GM18867 (cell line): ENCODE measurements around the gene MYH6.
"Not testable (repeated sequence)": the region's sequence is repeated elsewhere in the genome, so short reads cannot be mapped to it uniquely, and the experiment has no call there.

Source experiments
- ATAC-seq: cut with Tn5 transposase; IDR thresholded peaks from one replicate; pipeline ENCODE4 v1.9.1; 2021; ENCODE audit warnings: mild to moderate bottlenecking, moderate library complexity; ENCODE audit not compliant: unreplicated experiment

MYH6 gene

DNA sequence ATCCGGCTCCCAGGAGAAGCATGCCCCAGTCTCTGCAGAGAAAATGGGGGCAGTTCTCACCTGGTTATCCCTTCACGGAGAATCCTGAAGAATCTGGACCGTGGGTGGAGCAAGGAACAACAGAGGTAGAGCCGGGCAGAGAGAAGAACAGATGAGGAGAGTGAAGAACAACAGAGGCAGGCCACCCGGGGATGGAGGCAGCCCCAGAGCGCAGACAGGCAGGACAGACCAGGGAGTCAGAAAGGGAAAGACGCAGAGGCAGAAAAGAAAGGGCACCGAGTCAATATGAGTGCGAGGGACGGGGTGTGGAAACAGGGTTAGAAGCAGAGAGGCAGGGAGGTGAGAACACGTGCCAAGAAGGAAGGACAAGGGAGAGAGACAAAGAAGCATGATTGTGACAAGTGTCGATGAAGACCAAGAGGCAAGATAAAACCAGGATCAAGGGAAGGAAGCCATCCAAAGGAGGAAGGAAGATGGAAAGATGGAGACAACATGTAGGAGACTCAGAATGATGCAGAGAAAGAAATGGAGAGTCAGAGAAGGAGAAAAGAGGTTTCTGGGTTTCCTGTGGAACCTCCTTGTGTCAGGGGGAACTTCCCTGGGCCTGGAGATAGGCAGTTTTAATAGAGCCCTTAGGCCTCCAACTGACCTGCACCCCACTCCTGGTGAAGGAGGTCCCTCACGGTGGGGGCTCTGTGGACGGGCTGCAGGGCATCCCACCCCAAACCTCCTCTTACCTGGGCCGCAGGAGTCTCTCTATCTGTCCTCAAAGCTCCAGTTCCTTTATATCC is at the start of gene MYH6:
MYH6 (minus strand) TSS at position 758 of the 791 bp plus-strand sequence. CDS start 1,050 bp downstream, outside the sequence.
- ATAC-seq: no peak

DNA sequence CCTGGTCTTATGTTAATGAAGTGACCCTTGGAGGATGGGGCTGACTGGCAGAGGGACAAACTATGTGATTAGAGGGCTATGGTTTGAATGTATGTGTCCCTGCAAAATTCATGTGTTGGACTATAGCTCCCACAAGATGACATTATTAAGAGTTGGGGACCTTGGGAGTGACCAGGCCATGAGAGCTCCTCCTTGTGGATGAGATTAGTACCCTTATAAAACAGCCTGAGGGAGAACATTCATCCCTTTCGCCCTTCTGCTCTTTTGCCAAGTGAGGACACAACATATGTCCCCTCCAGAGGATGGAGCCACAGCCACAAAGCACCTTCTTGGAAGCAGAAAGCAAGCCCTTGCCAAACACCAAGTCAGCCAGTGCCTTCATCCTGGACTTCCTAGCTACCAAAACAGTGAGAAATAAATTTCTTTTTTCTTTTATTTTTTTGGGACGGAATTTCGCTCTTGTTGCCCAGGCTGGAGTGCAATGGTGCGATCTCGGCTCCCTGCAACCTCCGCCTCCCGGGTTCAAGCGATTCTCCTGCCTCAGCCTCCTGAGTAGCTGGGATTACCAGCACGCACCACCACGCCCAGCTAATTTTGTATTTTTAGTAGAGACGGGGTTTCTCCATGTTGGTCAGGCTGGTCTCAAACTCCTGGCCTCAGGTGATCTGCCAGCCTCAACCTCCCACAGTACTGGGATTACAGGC is 49.0 kb upstream of the MYH6 start:
- ATAC-seq: not testable (repeated sequence)

DNA sequence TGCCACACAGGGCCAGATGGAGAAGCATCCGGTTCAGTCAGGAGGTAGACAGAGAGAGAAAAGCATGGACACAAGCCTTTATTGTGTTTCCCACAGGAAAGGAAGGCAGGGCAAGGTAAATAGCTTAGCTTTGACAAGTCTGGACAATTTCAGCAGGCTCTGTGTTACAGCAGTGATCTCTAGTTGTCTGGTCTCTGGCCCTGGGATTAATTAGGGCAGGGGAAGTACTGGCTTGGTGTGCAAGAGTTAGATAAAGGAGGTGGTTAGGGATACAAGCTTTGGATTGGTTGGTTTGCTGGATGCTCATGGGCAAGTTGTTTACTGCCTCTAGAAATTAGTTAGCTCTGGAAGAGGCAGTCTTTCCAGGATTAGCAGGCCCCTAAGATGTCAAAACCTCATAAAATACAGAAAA is 46.4 kb upstream of the MYH6 start:
- ATAC-seq: no peak

DNA sequence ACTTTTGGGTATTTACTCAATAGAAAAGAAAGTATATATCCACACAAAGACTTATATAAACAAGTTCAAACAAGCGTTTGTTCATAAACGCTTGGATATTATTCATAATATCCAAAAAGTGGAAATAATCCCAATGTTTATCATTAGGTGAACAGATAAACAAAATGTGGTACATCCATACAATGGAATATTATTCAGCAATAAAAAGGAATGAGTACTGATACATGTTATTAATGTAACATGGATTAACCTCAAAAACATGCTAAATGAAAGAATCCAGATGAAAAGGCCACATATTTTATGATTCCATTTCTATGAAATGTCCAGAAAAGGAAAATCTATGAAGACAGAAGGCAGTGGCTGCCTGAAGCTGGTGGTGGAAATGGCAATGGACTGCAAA is 44.2 kb upstream of the MYH6 start:
- ATAC-seq: no peak

DNA sequence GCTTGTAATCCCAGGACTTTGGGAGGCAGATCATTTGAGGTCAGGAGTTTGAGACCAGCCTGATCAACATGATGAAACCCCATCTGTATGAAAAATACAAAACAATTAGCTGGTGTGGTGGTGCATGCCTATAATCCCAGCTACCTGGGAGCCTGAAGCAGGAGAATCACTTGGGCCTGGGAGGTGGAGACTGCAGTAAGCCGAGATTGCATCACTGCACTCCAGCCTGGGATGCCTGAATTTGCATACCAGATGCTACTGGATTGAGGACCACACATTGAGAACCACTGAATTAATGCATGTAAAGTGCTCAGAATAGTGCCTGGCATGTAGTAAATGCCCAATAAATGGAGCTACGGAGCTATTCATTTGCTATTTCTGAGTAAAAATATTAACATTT is 42.3 kb upstream of the MYH6 start:
- no peak for ATAC-seq

DNA sequence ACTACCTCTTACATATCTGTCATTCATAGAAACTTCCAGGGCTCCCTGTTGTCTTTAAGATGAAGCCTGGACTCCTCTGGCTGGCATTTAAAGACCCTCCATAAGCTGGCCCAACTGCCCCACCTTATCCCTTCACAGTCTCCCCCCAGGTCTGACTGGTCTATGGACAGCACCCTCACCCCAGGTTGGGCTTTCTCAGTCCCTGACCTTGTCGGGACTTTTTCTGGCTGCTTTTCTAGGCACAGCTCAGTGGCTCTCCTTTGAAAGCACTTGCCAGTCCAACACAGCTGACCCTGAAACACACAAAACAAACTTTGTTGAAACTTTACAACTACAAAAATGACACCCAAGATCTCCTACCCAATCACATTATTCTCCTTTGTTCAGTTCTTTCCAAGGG is 41.2 kb upstream of the MYH6 start:
- no peak for ATAC-seq

DNA sequence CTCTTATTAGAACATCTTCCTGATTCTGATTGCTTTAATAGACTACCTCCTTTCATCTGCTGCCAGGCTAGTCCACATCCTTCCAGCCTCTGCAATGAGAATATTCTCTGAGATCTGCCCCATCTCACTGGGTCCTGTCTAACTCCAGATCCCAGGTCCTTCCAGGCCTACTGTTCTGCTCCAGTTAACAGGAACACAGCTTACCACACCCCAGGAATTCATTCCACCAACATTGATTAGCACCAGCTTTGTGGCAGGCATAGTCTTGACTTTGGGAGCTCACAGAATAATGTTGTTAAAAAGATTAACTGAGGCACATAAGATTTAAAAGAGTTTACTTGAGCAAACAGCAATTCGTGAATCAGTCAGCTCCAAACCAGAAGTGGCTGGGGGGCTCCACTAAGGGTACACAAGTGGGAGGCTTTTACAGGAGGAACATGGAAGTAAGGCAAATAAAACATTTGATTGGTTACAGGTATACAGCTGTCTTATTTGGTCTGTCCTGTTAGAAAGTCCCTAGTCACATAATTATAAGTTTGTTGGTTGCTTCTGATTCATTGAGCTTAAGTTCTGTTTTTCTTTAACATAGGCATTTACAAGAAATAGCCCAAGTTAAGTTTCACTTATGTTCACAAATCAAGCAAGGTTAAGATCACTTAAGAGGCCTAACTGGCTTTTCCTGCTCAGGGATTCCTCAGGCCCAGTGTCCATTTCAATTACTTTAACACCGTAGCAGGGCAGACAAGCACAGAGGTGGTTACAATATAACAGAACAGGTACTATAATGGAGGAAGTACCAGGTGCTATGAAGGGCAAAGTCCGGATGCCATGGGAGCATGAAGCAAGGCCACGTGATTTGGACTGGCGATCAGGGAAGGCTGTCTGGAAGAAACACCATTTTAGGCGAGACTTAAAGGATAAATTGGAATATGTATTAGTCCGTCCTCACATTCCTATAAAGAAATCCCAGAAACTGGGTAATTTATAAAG is 39.6 kb upstream of the MYH6 start:
- ATAC-seq: no peak

DNA sequence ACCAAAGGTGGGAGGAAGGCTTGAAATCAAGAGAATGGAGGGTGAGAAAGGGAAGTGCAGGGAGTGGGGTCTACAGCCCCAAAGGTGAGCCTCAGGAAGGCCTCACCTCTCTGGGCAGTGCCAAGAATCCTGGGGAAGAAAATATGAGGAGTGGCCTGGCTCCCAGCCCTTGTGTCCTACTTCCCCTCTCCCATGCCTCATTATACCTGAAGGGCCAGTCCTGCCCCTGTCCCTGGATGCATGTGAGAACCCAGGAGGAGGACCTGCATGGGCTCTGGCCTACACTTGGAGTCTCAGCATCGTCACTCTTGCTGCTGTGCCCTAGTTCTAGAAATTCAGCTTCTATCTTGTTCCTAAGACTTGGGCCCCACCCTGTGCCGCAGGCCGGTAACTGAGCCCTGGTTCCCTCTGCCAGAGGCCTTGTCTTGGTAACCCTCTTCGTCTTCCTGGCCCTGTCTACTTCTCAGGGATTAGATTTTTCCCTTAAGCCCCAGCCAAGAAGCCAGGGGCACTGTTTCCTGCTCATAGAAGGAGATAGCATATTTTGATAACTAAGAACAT is 38.3 kb upstream of the MYH6 start:
- no peak for ATAC-seq

DNA sequence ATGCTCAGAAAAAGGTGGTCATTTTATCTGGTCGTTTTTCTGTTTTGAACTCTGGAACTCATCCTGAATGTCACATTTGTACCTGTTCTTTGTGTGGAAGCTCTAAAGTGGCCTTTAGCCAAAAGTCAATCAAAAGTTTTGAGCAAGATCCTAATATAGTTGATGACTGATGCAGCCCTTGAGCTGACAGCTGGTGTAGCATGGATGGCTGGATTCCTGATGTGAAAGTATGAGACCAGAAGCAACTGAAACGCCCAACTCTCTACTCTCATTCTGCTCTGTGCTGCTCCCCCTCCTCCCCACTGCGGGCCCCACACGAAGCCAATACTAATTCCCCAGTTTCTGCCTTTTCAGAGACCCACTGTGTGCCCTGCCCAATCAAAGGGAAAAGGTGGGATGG is 37.7 kb upstream of the MYH6 start:
- no peak for ATAC-seq

DNA sequence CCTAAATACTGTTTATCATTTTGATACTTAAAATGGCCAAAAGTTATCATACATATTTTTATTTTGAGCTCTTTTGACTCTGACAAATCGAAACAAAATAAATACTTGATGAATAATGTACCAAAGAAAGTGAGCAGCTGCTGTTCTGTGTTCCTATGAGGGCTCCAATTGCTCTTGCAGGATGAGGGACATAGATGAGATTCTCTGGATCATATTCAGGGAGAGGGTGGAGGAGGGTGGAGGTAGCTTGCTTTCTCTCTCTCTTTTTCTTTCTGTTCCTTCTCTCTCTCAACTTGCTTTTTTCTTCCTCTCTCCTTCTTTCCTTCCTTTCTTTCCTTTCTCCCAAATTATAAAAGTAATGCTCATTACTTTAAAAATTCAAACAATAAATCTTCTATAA is 36.2 kb upstream of the MYH6 start:
- ATAC-seq: no peak

DNA sequence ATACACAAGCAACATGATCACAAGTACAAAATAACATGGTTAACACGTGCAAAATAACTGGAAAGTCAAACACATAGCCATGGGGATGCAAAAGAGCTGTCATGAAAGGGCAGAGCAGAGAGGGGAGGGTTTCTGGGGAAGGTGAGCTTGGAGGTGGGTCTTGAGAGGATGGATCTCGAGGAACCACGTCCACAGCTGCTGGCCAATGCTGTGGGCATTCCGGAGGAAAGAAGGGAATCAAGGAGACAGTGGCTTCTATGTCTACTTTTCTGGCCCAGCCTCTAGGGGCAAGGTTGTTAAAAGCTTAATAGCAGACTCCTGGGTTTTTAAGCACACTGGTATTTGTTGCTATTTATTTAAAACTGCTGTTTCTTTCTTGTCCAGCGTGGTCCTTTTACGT is 35.8 kb upstream of the MYH6 start:
- ATAC-seq: no peak

DNA sequence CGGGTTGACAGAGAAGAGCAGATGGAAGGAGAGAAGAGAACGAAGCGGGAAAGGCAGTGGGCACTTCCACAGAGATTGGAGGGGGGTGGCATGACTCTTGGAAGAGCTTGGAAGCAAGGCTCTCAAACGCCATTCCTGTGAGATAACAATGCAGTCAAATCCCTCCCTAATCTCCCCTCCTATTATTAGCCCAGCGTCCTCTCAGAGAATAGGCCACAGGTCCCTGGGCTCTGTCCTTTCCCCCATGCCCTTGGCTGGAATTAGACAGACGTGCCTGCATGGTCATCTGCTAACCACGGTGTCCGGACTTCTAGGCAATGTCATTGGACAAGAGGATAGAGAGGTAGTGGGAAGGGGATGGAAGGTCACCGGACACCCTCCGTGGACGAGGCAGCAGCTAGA is 35.3 kb upstream of the MYH6 start:
- ATAC-seq: no peak

DNA sequence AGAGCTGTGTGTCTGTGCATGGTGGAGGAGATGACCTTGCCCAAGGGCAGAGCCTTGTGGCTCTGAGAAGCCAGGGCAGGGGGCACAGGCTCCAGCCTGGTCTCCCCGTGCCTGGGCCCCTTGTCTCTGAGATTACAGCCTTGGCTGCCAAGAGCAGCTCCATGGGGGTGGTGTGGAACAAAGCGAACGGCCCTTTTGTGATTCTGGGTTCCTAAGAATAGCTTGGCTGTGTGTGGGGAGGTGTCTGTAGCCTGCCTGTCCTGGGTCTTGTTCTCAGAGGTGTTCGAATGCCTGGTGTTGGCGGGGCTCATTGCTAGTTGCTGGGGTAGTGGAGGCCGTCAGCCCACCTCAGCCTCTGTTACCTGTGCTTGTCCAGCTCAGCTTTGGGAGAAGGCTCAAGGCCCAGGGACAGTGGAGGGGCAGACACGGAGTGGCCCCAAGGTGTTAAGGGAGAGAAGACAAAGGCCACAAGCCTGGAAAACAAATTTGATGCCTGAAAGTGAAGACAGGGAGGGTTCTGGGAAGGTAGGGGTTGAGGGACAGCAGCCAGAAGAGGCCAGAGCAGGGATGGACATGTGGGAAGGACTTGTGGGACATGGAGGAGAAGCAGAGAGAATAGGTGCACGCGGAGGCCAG is 34.8 kb upstream of the MYH6 start:
- no peak for ATAC-seq

DNA sequence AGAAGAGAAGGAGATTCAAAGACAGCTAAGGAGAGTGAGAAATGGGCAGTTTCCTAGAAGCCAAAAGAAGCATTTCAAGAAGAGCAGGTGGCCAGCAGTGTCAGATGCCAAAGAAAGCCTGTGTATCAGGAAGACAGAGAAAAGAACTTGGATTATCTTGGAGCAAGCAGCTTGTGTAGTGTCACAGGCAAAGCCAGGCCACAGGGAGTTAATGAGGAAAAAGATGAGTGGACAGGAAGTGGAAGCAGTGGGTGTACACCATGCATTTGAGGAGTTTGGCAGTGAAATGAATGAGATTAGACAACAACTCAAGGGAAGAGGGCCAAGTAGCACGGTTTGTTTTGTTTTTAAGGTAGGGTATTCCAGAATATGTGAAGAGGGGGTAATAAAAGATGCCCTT is 33.0 kb upstream of the MYH6 start:
- no peak for ATAC-seq

DNA sequence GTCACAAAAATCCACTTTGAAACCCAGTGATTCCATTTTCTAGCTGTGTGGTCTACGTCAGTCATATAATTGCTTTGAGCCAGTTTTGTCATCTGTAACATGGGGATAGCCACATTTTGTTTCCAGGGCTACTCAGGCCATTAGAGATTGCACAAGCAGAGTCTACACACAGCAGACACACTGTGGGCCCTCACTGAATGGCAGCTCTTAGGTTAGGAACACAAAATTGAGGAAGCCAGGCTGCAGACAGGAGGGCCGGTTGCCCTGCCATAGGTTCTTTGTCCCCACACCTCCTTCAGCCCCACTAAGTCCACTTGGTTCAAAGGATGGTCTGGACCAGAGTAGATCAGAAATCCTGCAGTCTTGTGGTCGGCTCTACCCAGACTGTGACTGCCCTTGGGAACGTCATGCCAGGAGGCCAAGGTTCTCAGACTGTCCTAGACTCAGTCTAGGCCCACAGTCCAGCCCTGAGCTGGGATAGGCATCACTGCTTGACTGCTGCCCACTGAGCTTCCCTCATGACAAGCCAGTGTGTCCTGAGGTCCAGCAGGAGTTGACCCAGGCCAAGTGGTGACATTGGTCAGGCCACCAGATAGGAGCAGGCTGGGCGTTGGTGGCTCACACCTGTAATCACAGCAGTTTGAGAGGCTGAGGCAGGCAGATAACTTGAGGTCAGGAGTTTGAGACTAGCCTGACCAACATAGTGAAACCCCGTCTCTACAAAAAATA is 31.2 kb upstream of the MYH6 start:
- ATAC-seq: no peak

DNA sequence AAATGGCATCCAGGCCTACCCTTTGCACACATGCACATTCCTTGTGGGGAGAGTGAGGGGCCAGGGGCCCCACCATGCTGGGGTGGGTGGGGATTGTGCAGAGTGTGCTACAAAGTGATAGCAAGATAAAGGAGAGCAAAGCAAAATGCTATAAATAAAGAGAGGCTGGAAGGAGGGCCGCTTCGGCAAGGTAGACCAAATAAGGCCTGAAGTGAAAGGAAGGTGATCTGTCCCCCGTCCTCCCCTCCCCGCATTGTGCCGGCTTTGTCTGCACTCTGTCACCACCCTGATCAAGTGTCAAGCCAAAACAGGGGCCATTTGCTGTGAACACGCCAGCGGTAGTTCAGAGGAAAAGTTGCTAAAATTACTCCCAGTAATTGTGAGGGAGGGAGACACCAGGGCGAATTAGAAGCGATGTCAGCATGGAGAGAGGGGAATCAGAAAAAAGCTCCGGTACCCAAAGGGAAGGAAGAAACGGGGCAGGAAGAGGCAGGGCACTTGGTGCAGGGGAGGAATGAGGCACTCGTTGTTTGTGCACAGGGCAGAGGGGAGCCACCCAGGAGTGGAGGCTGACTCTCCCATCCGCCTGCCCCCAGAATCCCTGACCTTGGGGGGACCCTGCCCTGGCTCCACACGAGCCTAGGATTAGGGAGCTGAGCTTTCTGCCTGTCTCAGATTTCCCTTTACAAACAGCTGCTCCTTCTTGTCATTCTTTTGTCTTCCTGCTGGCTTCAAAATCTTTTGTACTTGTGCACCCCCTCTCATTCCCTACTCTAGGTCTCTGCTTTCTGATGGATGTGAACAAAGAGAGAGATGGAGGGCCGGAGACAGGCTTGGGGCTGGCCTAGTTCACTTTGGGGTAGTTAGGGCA is 30.3 kb upstream of the MYH6 start:
- no peak for ATAC-seq

DNA sequence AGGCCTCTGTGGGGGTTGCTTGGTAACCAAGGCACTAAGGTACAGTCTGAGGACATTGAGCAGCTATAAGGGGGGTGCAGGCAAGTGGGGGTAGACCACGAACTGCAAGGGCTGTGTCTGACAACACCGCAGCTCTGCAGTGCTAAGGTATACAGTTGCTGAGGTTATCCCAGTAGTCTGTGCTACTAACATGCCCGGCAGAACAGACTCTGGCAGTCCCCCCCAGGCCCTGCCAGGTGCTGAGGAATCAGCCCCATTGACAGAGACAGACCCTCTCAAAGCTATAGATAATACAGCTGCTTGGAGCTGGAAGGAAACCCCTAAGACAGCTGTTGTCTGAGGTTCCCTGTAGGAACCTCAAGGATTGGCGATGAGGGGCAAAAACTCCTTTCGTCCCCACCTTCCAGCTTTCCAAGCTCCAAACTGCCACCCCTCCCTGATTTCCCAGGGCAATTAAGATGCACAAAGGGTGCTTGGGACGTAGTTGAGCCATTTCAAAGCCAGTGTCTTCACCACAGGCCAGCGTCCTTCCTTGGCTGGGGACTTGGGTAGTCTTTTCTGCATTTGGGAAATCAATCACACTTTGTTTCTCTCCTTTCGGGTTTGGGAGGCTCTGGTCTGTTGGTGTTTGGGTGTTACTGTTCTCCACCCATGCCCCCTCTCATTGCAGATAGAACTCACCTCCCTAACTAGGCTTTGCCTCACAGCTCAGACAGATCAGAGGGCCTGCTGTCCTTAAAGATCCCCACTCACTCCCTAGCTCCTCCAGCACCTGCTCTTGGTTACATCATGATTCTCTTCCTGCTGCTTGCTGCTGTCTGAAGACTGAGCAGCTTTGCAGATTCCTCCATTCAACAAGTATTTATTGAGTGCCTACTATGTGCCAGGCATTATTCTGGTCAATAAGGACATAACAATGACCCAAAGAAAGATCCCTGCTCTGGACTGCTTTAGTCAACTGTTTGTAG is 29.3 kb upstream of the MYH6 start:
- no peak for ATAC-seq
